H1 (cell line): ENCODE data around the gene PRAMEF12. TPM values are rescaled to one million over a fixed set of nuclear protein-coding genes. Genes with fewer than 3 reads are reported as not detected.

Source experiments
- CTCF ChIA-PET: fragments of 300-600 bp; sonication (Branson Sonifier 250); formaldehyde crosslinking; loops from one replicate; lab custom pipeline; 2021; ENCODE audit not compliant: partially characterized antibody; lab: Charles Lee
- POLR2A ChIA-PET: fragments of 300-600 bp; sonication (Branson Sonifier 250); formaldehyde crosslinking; loops from one replicate; lab custom pipeline; 2021; ENCODE audit warnings: inconsistent platforms; ENCODE audit not compliant: partially characterized antibody; lab: Charles Lee
- DNase-seq, 2 experiments: peaks; one replicate each; pipeline versions ENCODE4 v3.0.0 to v3.0.0-alpha.2; 2010 to 2022; ENCODE audit warnings: low spot score in 2 of 2, low read depth in 1 of 2, mixed read lengths in 1 of 2
- FAIRE-seq: peaks from 2 replicates; lab custom pipeline; 2011; peaks lifted over from hg19 to GRCh38; lab: Jason Lieb, UNC
- H2AFZ ChIP-seq: 2 replicates; pipeline ENCODE4 v1.8.1; 2012; ENCODE audit warnings: low read length, inconsistent platforms
- H2AK5ac ChIP-seq: 2 replicates; pipeline ENCODE4 v1.6.1; 2013; ENCODE audit warnings: low read depth, low read length
- H2BK120ac ChIP-seq: replicated peaks from 2 replicates; pipeline ENCODE3; 2013; ENCODE audit warnings: low read depth, low read length, inconsistent platforms
- H2BK12ac ChIP-seq: 2 replicates; pipeline ENCODE4 v1.6.1; 2013; ENCODE audit warnings: low read depth, low read length
- H2BK15ac ChIP-seq: 2 replicates; pipeline ENCODE4 v1.6.1; 2013; ENCODE audit warnings: low read length
- H2BK20ac ChIP-seq: 2 replicates; pipeline ENCODE4 v1.6.1; 2013; ENCODE audit warnings: low read length
- H2BK5ac ChIP-seq: 2 replicates; pipeline ENCODE4 v1.6.1; 2013; ENCODE audit warnings: low read depth, low read length
- H3K14ac ChIP-seq: 2 replicates; pipeline ENCODE4 v1.6.1; 2013; ENCODE audit warnings: inconsistent platforms; ENCODE audit not compliant: insufficient read length
- H3K18ac ChIP-seq: 2 replicates; pipeline ENCODE4 v1.6.1; 2013; ENCODE audit warnings: low read length; ENCODE audit errors: extremely low read depth
- H3K23ac ChIP-seq: 2 replicates; pipeline ENCODE4 v1.6.1; 2013; ENCODE audit warnings: inconsistent platforms; ENCODE audit not compliant: insufficient read length
- H3K23me2 ChIP-seq: 2 replicates; pipeline ENCODE4 v1.6.1; 2013; ENCODE audit warnings: low read depth, low read length
- H3K27ac ChIP-seq: 2 replicates; pipeline ENCODE4 v1.6.1; 2011; ENCODE audit warnings: low read depth, low read length, inconsistent platforms
- H3K27me3 ChIP-seq, 4 experiments: replicated peaks in 1 of 4; 1 replicate in 1 of 4; 2 replicates in 3 of 4; pipeline versions ENCODE4 v1.6.1 to v1.8.1; 2011 to 2013; ENCODE audit warnings: low read length in 3 of 4, mild to moderate bottlenecking in 3 of 4, inconsistent platforms in 2 of 4, mixed read lengths in 2 of 4, moderate library complexity in 1 of 4; ENCODE audit not compliant: control insufficient read depth in 3 of 4, insufficient read depth in 3 of 4; ENCODE audit errors: extremely low read depth in 1 of 4
- H3K36me3 ChIP-seq, 4 experiments: 2 replicates each; pipeline versions ENCODE4 v1.6.1 to v1.8.1; 2011 to 2013; ENCODE audit warnings: mild to moderate bottlenecking in 4 of 4, low read length in 3 of 4, moderate library complexity in 2 of 4, control low read depth in 1 of 4, inconsistent platforms in 1 of 4; ENCODE audit not compliant: insufficient read depth in 4 of 4, control insufficient read depth in 2 of 4
- H3K4ac ChIP-seq: replicated peaks from 2 replicates; pipeline ENCODE3; 2013; ENCODE audit warnings: low read length, low read depth, mixed read lengths, inconsistent platforms; ENCODE audit not compliant: insufficient read length
- H3K4me1 ChIP-seq, 4 experiments: replicated peaks in 1 of 4; 1 replicate in 1 of 4; 2 replicates in 3 of 4; pipeline versions ENCODE4 v1.6.1 to v1.8.1; 2011 to 2013; ENCODE audit warnings: low read length in 3 of 4, inconsistent platforms in 2 of 4, mixed read lengths in 1 of 4; ENCODE audit not compliant: insufficient read depth in 4 of 4, control insufficient read depth in 3 of 4
- H3K4me2 ChIP-seq, 2 experiments: 2 replicates each; pipeline versions ENCODE4 v1.6.1 to v1.8.1; 2011 to 2013; ENCODE audit warnings: low read depth in 2 of 2, low read length in 2 of 2, control low read depth in 1 of 2, inconsistent platforms in 1 of 2, mild to moderate bottlenecking in 1 of 2; ENCODE audit not compliant: insufficient read depth in 1 of 2
- H3K4me3 ChIP-seq, 4 experiments: fragments of 200-600, 300-600 bp in 1 of 4; sonication (generic), shearing (Covaris generic), sonication (Bioruptor Twin) in 1 of 4; 2 replicates each; pipeline versions ENCODE4 v1.5.1 to v1.8.1; 2011 to 2016; ENCODE audit warnings: low read length in 4 of 4, low read depth in 3 of 4, control low read depth in 2 of 4, inconsistent platforms in 2 of 4, mild to moderate bottlenecking in 2 of 4, mixed read lengths in 1 of 4, moderate library complexity in 1 of 4; ENCODE audit not compliant: insufficient read depth in 2 of 4; ENCODE audit errors: extremely low read depth in 1 of 4
- H3K56ac ChIP-seq: replicated peaks from 2 replicates; pipeline ENCODE3; 2013; ENCODE audit warnings: low read depth, mild to moderate bottlenecking, mixed read lengths, low read length, inconsistent platforms; ENCODE audit not compliant: insufficient read length
- H3K79me1 ChIP-seq: 2 replicates; pipeline ENCODE4 v1.6.1; 2013; ENCODE audit warnings: low read depth, low read length, control low read depth
- H3K79me2 ChIP-seq, 2 experiments: 2 replicates each; pipeline versions ENCODE4 v1.6.1 to v1.8.1; 2012 to 2013; ENCODE audit warnings: low read length in 2 of 2, mild to moderate bottlenecking in 2 of 2, inconsistent platforms in 1 of 2; ENCODE audit not compliant: insufficient read depth in 2 of 2, control insufficient read depth in 1 of 2
- H3K9ac ChIP-seq, 4 experiments: replicated peaks in 1 of 4; 1 replicate in 1 of 4; 2 replicates in 3 of 4; pipeline versions ENCODE4 v1.6.1 to v1.8.1; 2011 to 2013; ENCODE audit warnings: low read depth in 3 of 4, low read length in 3 of 4, control low read depth in 2 of 4, mild to moderate bottlenecking in 2 of 4, moderate library complexity in 2 of 4, inconsistent platforms in 1 of 4; ENCODE audit errors: extremely low read depth in 1 of 4
- H3K9me3 ChIP-seq, 2 experiments: 2 replicates each; pipeline versions ENCODE4 v1.6.1 to v1.8.1; 2012 to 2013; ENCODE audit warnings: mild to moderate bottlenecking in 2 of 2, moderate library complexity in 2 of 2, control low read depth in 1 of 2, inconsistent platforms in 1 of 2, low read depth in 1 of 2, low read length in 1 of 2, mixed read lengths in 1 of 2; ENCODE audit not compliant: insufficient read depth in 2 of 2
- H4K20me1 ChIP-seq, 2 experiments: replicated peaks in 1 of 2; 2 replicates each; pipeline versions ENCODE3 to v1.8.1; 2011 to 2013; ENCODE audit warnings: inconsistent platforms in 2 of 2, low read length in 2 of 2, mild to moderate bottlenecking in 1 of 2; ENCODE audit not compliant: insufficient read depth in 2 of 2, control insufficient read depth in 1 of 2
- H4K5ac ChIP-seq: 2 replicates; pipeline ENCODE4 v1.6.1; 2013; ENCODE audit warnings: low read length, low read depth, mixed read lengths, inconsistent platforms; ENCODE audit not compliant: insufficient read length
- H4K8ac ChIP-seq: 2 replicates; pipeline ENCODE4 v1.8.0; 2013; ENCODE audit warnings: mild to moderate bottlenecking, moderate library complexity, low read length, inconsistent platforms; ENCODE audit not compliant: insufficient read depth; ENCODE audit errors: extremely low read depth
- H4K91ac ChIP-seq: replicated peaks from 2 replicates; pipeline ENCODE3; 2013; ENCODE audit warnings: low read length, mixed read lengths, inconsistent platforms; ENCODE audit not compliant: insufficient read length
- ASH2L ChIP-seq: fragments of 200-600, 300-600 bp; sonication (generic); IDR thresholded peaks from one replicate; pipeline ENCODE4 v1.7.1; 2017; ENCODE audit warnings: low read length
- BCL11A ChIP-seq, 2 experiments: IDR thresholded peaks; one replicate each; pipeline ENCODE4 v1.6.1; 2011; ENCODE audit warnings: low read depth in 2 of 2, low read length in 2 of 2, mild to moderate bottlenecking in 2 of 2
- CBX8 ChIP-seq: fragments of 300-800, 300-1000 bp; sonication (generic); IDR thresholded peaks from 2 replicates; pipeline ENCODE4 v1.7.1; 2016; ENCODE audit warnings: low read depth, low read length, borderline replicate concordance
- CHD1 ChIP-seq: IDR thresholded peaks from 2 replicates; pipeline ENCODE4 v1.6.1; 2012; ENCODE audit warnings: low read depth, low read length, improper control_type of control experiment
- CTBP2 ChIP-seq: IDR thresholded peaks from 2 replicates; pipeline ENCODE4 v1.7.0; 2011; ENCODE audit warnings: borderline replicate concordance, mild to moderate bottlenecking, moderate library complexity, mixed read lengths, low read length; ENCODE audit not compliant: insufficient read depth, insufficient read length
- CTCF ChIP-seq, 3 experiments: IDR thresholded peaks; 1 replicate in 2 of 3; 2 replicates in 1 of 3; pipeline versions ENCODE4 v1.5.1 to v1.6.1; 2011; ENCODE audit warnings: low read length in 3 of 3, mild to moderate bottlenecking in 3 of 3, inconsistent platforms in 2 of 3, low read depth in 1 of 3, moderate library complexity in 1 of 3; ENCODE audit not compliant: insufficient read depth in 1 of 3; ENCODE audit errors: control extremely low read depth in 1 of 3
- EP300 ChIP-seq, 2 experiments: IDR thresholded peaks; 1 replicate in 1 of 2; 2 replicates in 1 of 2; pipeline ENCODE4 v1.6.1; 2011 to 2012; ENCODE audit warnings: low read depth in 2 of 2, low read length in 2 of 2, mild to moderate bottlenecking in 2 of 2, borderline replicate concordance in 1 of 2, inconsistent platforms in 1 of 2, moderate library complexity in 1 of 2
- SP2 ChIP-seq: IDR thresholded peaks from 2 replicates; pipeline ENCODE4 v1.6.1; 2012; ENCODE audit warnings: mild to moderate bottlenecking, low read length, inconsistent platforms
- SRF ChIP-seq: IDR thresholded peaks from 2 replicates; pipeline ENCODE4 v1.6.1; 2011; ENCODE audit warnings: mild to moderate bottlenecking, low read depth, low read length, moderate library complexity
- SUZ12 ChIP-seq: fragments of 200-600 bp; sonication (generic); IDR thresholded peaks from 2 replicates; pipeline ENCODE4 v1.6.1; 2012; ENCODE audit warnings: mild to moderate bottlenecking, inconsistent platforms, low read length, moderate library complexity, mixed read lengths
- TAF7 ChIP-seq: optimal IDR thresholded peaks from 2 replicates; pipeline ENCODE3; 2011; ENCODE audit warnings: low read depth, mild to moderate bottlenecking, inconsistent platforms, low read length, moderate library complexity, borderline replicate concordance
- TBP ChIP-seq: IDR thresholded peaks from 2 replicates; pipeline ENCODE4 v1.6.1; 2011; ENCODE audit warnings: low read depth, low read length, improper control_type of control experiment
- WGBS, 2 experiments: shearing (Covaris generic) in 1 of 2; methylation state at CpG; one replicate each; pipeline versions ENCODE4 v1.1.6 to v1.1.7; 2013 to 2015; ENCODE audit warnings: low lambda C conversion rate in 2 of 2, mixed read lengths in 2 of 2, inconsistent platforms in 1 of 2, low coverage in 1 of 2, missing lambda C conversion rate in 1 of 2; ENCODE audit not compliant: insufficient replicate concordance in 2 of 2, insufficient coverage in 1 of 2, insufficient read length in 1 of 2; ENCODE audit errors: extremely low coverage in 1 of 2, missing lambda C conversion rate in 1 of 2; 5-methylcytosine and 5-hydroxymethylcytosine counted together
- polyA plus RNA-seq, 7 experiments: library from polyadenylated mRNA; depleted of rRNA in 3 of 7; stranded (reverse) in 5 of 7; unstranded in 2 of 7; fragments of >200 nt in 5 of 7; fragments of 200-250 nt in 2 of 7; gene quantifications; 1 replicate in 5 of 7; 2 replicates in 1 of 7; 4 replicates in 1 of 7; pipeline versions ENCODE4 v1.2.1 to v1.2.3, GENCODE V29; 2011 to 2013; ENCODE audit warnings: missing spikeins in 2 of 7, mixed read lengths in 2 of 7
- total RNA-seq: library from RNA; stranded (reverse); fragmentation: NEBNext Ultra II Directional; extraction: Animal tissue kit (Norgen Biotek cat#: 25700); gene quantifications from 2 replicates; pipeline ENCODE4 v1.2.1, GENCODE V29; 2021

Gene PRAMEF12
- total and polyA plus RNA-seq, 2 of the 8 experiments (the other 6 are each of a cell fraction or from before 2014, with no cell fraction given) = not detected

GRCh38 chr1:12775443-12775842 lies 1.9 kb downstream of the PRAMEF12 start:
- H3K23ac ChIP-seq = no peak overlapping the region
- 79% methylated on average over 8 of the region's 8 CpGs; no CpG with 5 or more reads in 1 of the 2 experiments for WGBS, 2 experiments
- H3K4me3 ChIP-seq = no peak overlapping the region
- no peak overlapping the region for H4K8ac ChIP-seq
- H2BK12ac ChIP-seq = no peak overlapping the region
- H4K5ac ChIP-seq = no peak overlapping the region
- no peak overlapping the region for H3K9ac ChIP-seq
- FAIRE-seq (no peak), DNase-seq (no peak)
- H3K79me2 ChIP-seq = no peaks in the 10 kb centered on the region
- H3K79me1 ChIP-seq = no peaks in the 10 kb centered on the region
- no peak overlapping the region for H3K4me2 ChIP-seq
- H3K27me3 ChIP-seq = no peaks in the 10 kb centered on the region
- no peaks in the 10 kb centered on the region for H4K20me1 ChIP-seq
- ChIA-PET CTCF (interaction anchor here (0.6 to 1.8 kb wide), 5 partner anchors 10 to 739 kb away, joined by 3 to 5 read pairs (median 3); no protein-coding TSS in a partner anchor), POLR2A (no interaction called here)
- no peak overlapping the region for H3K14ac ChIP-seq
- no peak overlapping the region for H4K91ac ChIP-seq
- H2BK20ac ChIP-seq = no peak overlapping the region
- H3K56ac ChIP-seq = no peak overlapping the region
- H2AK5ac ChIP-seq = no peak overlapping the region
- H3K18ac ChIP-seq = no peak overlapping the region
- no peak overlapping the region for H2BK5ac ChIP-seq
- no peaks in the 10 kb centered on the region for H3K9me3 ChIP-seq
- H2AFZ ChIP-seq = no peak overlapping the region
- H3K4me1 ChIP-seq = no peaks in the 10 kb centered on the region
- H2BK15ac ChIP-seq = no peak overlapping the region
- no peaks in the 10 kb centered on the region for H3K23me2 ChIP-seq
- H3K36me3 ChIP-seq = no peaks in the 10 kb centered on the region; a peak in 1 of 8 replicates
- no peak overlapping the region for H3K27ac ChIP-seq
- no peak overlapping the region for H3K4ac ChIP-seq
- H2BK120ac ChIP-seq = no peak overlapping the region
- no peak for TF ChIP-seq EP300 (IDR thresholded peaks at IDR 0.05; ENCODE audit: borderline replicate concordance in 1 of 2, low read depth in 2 of 2, low read length in 2 of 2)
- no peak for TF ChIP-seq BCL11A (IDR thresholded peaks at IDR 0.05; ENCODE audit: low read depth in 2 of 2, low read length in 2 of 2)
- no peak for TF ChIP-seq CHD1
- no peak for TF ChIP-seq SRF
- no peak for TF ChIP-seq TBP
- no peak for TF ChIP-seq SP2
- no peak for TF ChIP-seq CTCF (IDR thresholded peaks at IDR 0.05; ENCODE audit: control extremely low read depth in 1 of 3, insufficient read depth in 1 of 3, low read depth in 1 of 3, low read length in 3 of 3)
- TF ChIP-seq SUZ12 = no peak
- no peak for TF ChIP-seq CTBP2
- TF ChIP-seq CBX8 = no peak
- no peak for TF ChIP-seq TAF7
- TF ChIP-seq ASH2L = no peak
